AG04450 (cell line): ENCODE results near the gene PRKD2. TPM values are rescaled to one million over a fixed set of nuclear protein-coding genes. Genes with fewer than 3 reads are reported as not detected.

Source experiments
- CTCF ChIA-PET: fragments of 300-600, 350-600 bp; formaldehyde crosslinking; extraction: SDS; loops from one replicate; lab custom pipeline; 2022; ENCODE audit warnings: antibody characterized with exemption, inconsistent platforms; lab: Charles Lee
- POLR2A ChIA-PET: fragments of 350-600 bp; formaldehyde crosslinking; extraction: SDS; loops from one replicate; lab custom pipeline; 2021; ENCODE audit warnings: antibody characterized with exemption, inconsistent platforms; lab: Yijun Ruan, JAX
- DNase-seq: peaks from one replicate; pipeline ENCODE4 v3.0.0-alpha.2; 2011; ENCODE audit warnings: low read depth, low spot score
- H3K27ac ChIP-seq: one replicate; pipeline ENCODE4 v1.5.1; 2012; ENCODE audit warnings: low read depth, low read length, control low read depth
- H3K27me3 ChIP-seq: one replicate; pipeline ENCODE4 v1.6.0; 2012; ENCODE audit warnings: low read length; ENCODE audit not compliant: control insufficient read depth, insufficient read depth
- H3K4me3 ChIP-seq: 2 replicates; pipeline ENCODE4 v1.5.1; 2011; ENCODE audit warnings: mild to moderate bottlenecking, low read depth, low read length, control low read depth
- H3K9me3 ChIP-seq: 2 replicates; pipeline ENCODE4 v1.5.1; 2012; ENCODE audit warnings: low read length; ENCODE audit not compliant: control insufficient read depth, insufficient read depth
- polyA plus RNA-seq: library from polyadenylated mRNA; depleted of rRNA; stranded (reverse); fragments of >200 nt; gene quantifications from 2 replicates; pipeline ENCODE4 v1.2.3, GENCODE V29; 2011
- TF ChIP-seq, protein P1 (sequence below): IDR thresholded peaks from 2 replicates; pipeline ENCODE4 v1.5.1; 2011; ENCODE audit warnings: low read depth, low read length, control low read depth, inconsistent platforms

Gene PRKD2
- polyA plus RNA-seq, 1 experiment: 6.7 TPM

DNA sequence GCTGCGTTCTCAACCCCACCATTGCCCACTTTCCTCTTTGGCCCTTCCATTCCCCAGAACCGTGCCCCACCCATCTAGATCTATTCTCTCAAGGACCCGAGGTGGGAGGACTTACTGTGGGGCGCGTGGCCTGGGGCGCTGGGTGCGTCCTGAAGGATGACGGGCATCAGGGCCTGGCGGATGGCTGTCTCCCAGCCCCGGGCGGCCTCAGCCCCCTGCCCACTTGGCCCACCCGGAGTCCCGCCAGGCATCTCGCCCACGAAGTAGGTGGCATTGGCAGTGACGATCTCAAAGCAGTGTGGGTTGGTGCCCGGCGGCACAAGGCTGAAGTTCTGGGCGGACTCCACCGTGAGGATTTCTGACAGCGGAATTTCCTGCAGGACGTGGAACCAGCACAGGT lies 23.2 kb downstream of the PRKD2 start:
- H3K27ac ChIP-seq: no peak overlapping the region
- CTCF ChIA-PET: interaction anchor here (6.9 kb wide), 1 partner anchor 11 kb away, joined by 47 read pairs; no protein-coding TSS in a partner anchor
- no peak overlapping the region for H3K4me3 ChIP-seq
- TF ChIP-seq, protein P1, sequence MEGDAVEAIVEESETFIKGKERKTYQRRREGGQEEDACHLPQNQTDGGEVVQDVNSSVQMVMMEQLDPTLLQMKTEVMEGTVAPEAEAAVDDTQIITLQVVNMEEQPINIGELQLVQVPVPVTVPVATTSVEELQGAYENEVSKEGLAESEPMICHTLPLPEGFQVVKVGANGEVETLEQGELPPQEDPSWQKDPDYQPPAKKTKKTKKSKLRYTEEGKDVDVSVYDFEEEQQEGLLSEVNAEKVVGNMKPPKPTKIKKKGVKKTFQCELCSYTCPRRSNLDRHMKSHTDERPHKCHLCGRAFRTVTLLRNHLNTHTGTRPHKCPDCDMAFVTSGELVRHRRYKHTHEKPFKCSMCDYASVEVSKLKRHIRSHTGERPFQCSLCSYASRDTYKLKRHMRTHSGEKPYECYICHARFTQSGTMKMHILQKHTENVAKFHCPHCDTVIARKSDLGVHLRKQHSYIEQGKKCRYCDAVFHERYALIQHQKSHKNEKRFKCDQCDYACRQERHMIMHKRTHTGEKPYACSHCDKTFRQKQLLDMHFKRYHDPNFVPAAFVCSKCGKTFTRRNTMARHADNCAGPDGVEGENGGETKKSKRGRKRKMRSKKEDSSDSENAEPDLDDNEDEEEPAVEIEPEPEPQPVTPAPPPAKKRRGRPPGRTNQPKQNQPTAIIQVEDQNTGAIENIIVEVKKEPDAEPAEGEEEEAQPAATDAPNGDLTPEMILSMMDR: no peak
- no peaks in the 10 kb centered on the region; the same call in 1 of the 2 replicates for H3K9me3 ChIP-seq
- no peaks in the 10 kb centered on the region for H3K27me3 ChIP-seq
- POLR2A ChIA-PET: no interaction called here
- no peak for DNase-seq

DNA sequence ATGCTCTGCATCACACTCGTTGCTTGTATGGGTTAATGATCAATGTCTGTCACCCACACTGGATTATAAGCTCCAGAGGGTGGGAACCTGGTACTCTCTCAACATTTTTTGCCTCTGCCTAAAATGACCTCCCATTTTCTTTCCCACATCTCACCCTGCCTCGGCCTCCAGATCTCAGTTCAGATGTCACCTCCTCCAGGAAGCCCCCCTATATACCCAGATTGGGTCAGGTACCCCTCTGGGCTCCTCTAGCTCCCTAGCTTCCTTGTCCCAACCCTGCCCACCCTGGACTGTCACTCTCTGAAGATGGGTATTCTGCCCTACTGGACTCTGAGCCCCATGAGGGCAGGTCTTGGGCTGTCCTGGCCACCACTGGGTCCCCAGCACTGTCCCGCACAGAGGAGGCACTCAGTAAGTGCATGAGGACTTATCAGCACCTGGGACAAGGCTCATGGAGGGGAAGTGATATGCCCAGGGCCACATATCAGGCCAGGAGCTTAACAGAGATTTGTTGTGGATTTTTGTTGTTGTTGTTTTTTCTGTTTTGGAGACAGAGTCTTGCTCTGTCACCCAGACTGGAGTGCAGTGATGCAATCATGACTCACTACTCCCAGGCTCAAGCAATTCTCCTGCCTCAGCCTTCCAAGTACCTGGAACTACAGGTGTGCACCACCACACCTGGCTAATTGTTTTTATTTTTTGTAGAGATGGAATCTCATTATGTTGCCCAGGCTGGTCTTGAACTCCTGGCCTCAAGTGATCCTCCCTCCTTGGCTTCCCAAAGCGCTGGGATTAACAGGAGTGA lies 23.8 kb downstream of the PRKD2 start:
- no peak overlapping the region for H3K4me3 ChIP-seq
- H3K27ac ChIP-seq: no peak overlapping the region
- no peaks in the 10 kb centered on the region for H3K27me3 ChIP-seq
- CTCF ChIA-PET: interaction anchor here (6.9 kb wide), 1 partner anchor 11 kb away, joined by 47 read pairs; no protein-coding TSS in a partner anchor
- no peaks in the 10 kb centered on the region; the same call in 1 of the 2 replicates for H3K9me3 ChIP-seq
- DNase-seq: no peak
- POLR2A ChIA-PET: no interaction called here
- TF ChIP-seq, protein P1: no peak

DNA sequence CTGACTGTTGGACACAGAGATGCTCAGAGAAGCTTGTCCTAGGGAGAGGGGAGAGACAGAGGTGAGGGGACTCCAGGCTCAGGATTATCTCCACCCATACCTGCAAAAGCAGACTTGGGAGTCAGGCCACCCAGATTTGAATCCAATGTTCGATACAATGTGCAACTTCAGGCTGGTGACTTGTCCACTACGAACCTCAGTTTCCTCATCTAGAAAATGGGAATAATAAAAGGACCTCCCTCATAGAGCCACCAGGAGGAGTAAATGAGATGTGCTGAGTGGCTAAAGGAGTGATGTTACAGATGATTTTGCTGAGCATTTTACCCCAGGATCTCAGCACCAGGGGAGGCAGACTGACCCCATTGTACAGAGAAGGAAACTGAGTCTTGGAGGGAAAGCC lies 25.0 kb downstream of the PRKD2 start:
- POLR2A ChIA-PET: no interaction called here
- no peaks in the 10 kb centered on the region for H3K9me3 ChIP-seq
- H3K27me3 ChIP-seq: no peaks in the 10 kb centered on the region
- no peak overlapping the region for H3K4me3 ChIP-seq
- DNase-seq: no peak
- no peak overlapping the region for H3K27ac ChIP-seq
- TF ChIP-seq, protein P1: no peak
- CTCF ChIA-PET: interaction anchor here (6.9 kb wide), 1 partner anchor 13 kb away, joined by 47 read pairs; no protein-coding TSS in a partner anchor

DNA sequence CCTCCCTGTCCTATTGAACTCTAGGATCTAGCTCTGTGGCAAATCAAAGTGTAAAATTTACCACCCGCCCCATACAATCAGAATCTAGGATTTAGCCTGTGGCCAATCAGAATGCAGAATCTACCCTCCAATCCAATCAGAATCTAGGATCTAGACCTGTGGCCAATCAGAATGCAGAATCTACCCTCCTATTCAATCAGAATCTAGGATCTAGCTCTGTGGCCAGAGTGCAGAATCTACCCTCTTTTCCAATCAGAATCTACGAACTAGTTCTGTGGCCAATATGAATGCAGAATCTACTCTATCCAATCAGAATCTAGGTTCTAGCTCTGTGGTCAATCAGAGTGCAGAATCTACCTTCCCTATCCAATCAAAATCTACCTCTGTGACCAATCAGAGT lies 25.8 kb downstream of the PRKD2 start:
- Histone ChIP-seq H3K27ac (no peak overlapping the region), H3K27me3 (no peaks in the 10 kb centered on the region), H3K4me3 (no peak overlapping the region), H3K9me3 (no peaks in the 10 kb centered on the region)
- POLR2A ChIA-PET: no interaction called here
- DNase-seq: no peak
- TF ChIP-seq, protein P1: no peak
- CTCF ChIA-PET: interaction anchor here (0.6 to 6.9 kb wide), 2 partner anchors 13 to 147 kb away, joined by 3 to 47 read pairs; no protein-coding TSS in a partner anchor

DNA sequence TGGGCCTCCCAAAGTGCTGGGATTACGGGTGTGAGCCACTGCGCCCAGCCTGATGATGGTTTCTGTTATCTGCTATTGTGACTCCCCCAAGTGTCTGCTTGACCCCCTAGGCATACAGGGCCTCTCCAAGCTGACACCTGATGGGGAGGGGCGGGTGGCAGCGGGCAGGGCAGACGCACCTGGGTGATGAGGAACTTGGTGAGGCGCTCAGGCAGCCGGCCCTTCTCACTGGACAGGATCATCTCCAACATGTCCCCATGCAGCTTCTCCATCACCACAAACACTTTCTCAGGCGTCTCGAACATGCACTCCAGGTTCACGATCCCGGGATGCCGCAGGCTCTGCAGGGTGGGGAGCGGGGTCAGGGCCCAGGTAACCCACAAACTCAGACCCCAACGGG lies 27.6 kb downstream of the PRKD2 start:
- ChIA-PET POLR2A (no interaction called here), CTCF (no interaction called here)
- Histone ChIP-seq H3K4me3 (no peak overlapping the region), H3K27me3 (no peaks in the 10 kb centered on the region), H3K27ac (no peak overlapping the region), H3K9me3 (no peaks in the 10 kb centered on the region)
- TF ChIP-seq, protein P1: no peak
- no peak for DNase-seq
